Omental fat pad (tissue), 4 donors: ENCODE results near the gene PCSK9. TPM values are rescaled to one million over a fixed set of nuclear protein-coding genes. Genes with fewer than 3 reads are reported as not detected.
A peak's percentile ranks its signal among the peaks of the same experiment; 100 is the strongest.

Experiments used
- ATAC-seq: fragments of 150-250 bp; one replicate; pipeline ENCODE4 v1.9.1; 2016; ENCODE audit warnings: mild to moderate bottlenecking, moderate library complexity; ENCODE audit not compliant: low FRiP score
- DNase-seq: peaks from one replicate; pipeline ENCODE4 v3.0.0-alpha.2; 2019; ENCODE audit warnings: low spot score
- total RNA-seq, 4 donors: library from RNA; depleted of rRNA; stranded (reverse); fragments of >200 nt; gene quantifications; one replicate each; pipeline ENCODE4 v1.1.0, GENCODE V29; 2016
- TF ChIP-seq, protein P1 (sequence below), 3 donors: fragments of 450-650 bp; IDR thresholded peaks; one replicate each; pipeline ENCODE4 v1.5.1; 2016 to 2017; ENCODE audit warnings: antibody characterized with exemption in 3 of 3, mild to moderate bottlenecking in 3 of 3, moderate library complexity in 2 of 3

Gene PCSK9
- under 1 TPM; 0.56 to 0.95 (median 0.80) TPM for total RNA-seq

DNA sequence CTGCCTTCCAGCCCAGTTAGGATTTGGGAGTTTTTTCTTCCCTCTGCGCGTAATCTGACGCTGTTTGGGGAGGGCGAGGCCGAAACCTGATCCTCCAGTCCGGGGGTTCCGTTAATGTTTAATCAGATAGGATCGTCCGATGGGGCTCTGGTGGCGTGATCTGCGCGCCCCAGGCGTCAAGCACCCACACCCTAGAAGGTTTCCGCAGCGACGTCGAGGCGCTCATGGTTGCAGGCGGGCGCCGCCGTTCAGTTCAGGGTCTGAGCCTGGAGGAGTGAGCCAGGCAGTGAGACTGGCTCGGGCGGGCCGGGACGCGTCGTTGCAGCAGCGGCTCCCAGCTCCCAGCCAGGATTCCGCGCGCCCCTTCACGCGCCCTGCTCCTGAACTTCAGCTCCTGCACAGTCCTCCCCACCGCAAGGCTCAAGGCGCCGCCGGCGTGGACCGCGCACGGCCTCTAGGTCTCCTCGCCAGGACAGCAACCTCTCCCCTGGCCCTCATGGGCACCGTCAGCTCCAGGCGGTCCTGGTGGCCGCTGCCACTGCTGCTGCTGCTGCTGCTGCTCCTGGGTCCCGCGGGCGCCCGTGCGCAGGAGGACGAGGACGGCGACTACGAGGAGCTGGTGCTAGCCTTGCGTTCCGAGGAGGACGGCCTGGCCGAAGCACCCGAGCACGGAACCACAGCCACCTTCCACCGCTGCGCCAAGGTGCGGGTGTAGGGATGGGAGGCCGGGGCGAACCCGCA is at the start of gene PCSK9:
Gene PCSK9, plus strand, starts transcription at position 207 of the 741 bp plus-strand sequence. Its CDS starts 290 bp downstream, at position 497.
- no peak for DNase-seq
- ATAC-seq: peak; percentile 35
- TF ChIP-seq, protein P1, sequence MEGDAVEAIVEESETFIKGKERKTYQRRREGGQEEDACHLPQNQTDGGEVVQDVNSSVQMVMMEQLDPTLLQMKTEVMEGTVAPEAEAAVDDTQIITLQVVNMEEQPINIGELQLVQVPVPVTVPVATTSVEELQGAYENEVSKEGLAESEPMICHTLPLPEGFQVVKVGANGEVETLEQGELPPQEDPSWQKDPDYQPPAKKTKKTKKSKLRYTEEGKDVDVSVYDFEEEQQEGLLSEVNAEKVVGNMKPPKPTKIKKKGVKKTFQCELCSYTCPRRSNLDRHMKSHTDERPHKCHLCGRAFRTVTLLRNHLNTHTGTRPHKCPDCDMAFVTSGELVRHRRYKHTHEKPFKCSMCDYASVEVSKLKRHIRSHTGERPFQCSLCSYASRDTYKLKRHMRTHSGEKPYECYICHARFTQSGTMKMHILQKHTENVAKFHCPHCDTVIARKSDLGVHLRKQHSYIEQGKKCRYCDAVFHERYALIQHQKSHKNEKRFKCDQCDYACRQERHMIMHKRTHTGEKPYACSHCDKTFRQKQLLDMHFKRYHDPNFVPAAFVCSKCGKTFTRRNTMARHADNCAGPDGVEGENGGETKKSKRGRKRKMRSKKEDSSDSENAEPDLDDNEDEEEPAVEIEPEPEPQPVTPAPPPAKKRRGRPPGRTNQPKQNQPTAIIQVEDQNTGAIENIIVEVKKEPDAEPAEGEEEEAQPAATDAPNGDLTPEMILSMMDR (IDR thresholded peaks at IDR 0.05): no peak

DNA sequence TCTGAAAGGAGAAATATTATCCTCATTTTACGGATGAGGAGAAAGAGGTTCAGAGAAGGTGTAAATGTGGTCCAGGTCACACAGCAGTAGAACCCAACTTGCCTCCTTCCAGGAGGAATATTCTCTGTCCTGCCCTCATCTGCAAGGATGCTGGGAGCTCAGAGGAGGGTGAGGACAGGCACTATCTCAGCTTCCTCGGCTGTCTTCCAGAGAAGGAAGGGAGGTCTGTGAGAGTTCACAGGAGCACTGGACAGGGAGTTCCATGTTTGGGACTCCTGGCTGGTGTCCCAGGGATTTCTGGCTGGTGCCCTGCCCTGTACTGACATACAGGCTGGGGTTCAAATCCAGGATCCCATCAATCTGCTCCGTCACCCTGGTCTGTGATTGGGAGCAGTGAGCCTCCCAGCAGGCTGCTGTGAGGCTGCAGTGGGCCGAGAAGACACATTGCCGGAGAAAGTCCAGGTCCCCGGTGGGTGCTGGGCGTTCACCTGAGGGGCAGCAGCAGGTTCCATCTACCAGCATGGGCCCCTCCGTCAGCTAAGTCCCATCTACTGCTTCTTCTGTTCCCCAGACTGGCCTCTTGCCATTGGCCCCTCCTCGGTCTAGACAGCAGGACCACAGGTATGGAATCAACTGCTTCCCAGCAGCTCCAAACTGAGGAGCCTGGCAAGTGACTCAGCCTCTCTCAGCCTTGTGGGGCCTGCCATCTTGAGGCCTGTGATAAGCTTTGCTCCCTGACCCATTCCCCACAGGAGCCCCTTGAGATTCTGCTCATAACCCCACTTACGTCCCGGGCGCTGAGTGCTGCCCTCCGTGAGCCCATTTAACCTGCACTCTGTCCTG is 49.2 kb upstream of the PCSK9 start:
- ATAC-seq: no peak
- TF ChIP-seq, protein P1 (IDR thresholded peaks at IDR 0.05): no peak
- DNase-seq: no peak

DNA sequence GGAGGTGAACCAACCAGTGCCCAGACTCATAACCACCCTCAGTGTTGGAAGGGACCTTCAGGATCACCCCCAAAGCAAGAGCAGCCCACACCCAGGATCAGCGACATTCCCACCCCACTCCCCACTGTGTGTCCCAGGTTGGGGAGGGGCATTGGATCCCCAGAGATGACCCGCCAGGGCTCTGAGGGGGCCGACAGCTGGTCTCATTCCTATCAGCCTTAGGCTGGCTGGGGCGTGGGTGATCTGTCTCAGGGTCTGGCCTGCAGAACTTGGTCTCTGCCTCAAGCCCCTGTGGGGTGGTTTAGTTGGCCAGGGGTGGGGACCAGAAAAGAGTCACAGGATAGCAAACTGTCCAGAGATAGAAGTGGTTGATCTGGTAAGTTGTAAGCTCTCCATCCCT is 48.4 kb upstream of the PCSK9 start:
- TF ChIP-seq, protein P1 (IDR thresholded peaks at IDR 0.05): no peak
- ATAC-seq: no peak
- no peak for DNase-seq

DNA sequence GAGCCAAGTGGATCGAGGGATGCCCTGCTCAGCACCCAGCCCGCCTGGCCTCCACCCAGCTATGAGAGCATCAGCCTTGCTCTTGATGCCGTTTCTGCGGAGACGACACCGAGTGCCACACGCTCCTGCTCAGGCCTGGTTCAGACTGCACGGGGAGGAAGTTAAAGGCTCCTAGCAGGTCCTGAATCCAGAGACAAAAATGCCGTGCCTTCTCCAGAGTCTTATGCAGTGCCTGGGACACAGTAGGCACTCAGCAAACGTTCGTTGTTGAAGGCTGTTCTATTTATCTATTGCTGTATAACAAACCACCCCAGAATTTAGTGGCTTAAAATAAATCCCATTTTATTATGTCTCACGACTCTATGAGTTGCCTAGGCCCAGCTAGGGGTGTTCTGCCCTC is 47.4 kb upstream of the PCSK9 start:
- ATAC-seq: no peak
- DNase-seq: no peak
- TF ChIP-seq, protein P1 (IDR thresholded peaks at IDR 0.05): no peak

DNA sequence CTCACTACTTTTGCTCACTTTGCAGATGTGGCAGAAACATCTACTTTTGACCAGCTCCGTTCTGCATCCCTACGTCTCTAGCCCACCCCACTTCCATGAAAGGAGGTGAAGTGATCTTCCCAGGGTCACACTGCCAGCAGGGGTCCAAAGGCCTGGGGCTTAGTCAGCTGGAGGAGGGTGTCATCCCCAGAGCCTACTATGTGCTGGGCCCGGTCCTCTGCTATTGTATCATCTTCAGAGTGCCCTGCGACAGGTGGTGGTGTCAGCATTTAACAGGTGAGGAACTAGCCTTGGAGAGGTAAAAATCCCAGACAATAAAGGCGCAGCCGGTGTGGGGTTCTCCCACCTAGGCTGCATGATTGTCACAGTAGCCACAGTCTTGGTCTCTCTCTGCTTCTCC is 46.2 kb upstream of the PCSK9 start:
- DNase-seq (no peak), ATAC-seq (no peak)
- TF ChIP-seq, protein P1 (IDR thresholded peaks at IDR 0.05): no peak

DNA sequence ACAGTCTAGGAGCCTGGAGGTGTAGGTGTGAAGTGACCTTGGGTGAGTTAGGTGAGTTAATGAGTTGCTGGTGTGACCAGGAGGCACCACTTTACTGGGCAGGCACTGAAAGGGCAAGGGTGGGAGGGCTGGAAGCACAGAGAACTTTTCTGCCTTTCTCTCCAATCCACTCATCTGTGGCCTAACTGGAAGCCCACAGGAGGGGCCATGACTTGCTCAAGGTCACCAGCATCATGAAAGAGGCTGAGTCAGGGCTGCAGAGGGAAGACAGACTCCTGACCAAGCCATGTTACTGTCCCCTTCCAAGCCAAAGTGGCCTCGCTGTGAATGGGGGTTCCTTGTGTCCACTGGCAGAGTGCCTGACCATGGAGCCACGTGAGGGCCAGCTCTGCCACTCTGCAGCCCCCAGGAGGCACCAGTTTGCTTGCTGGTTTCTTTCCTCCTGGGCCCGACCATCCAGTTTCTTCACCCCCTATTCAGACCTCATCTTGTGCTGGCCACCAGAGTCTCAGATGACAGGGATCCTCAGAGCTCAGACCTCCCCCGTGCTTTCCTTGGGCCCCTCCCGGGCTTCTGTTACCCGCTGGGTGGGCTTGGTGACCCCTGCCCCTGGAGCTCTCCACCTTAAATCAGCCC is 44.9 kb upstream of the PCSK9 start:
- no peak for ATAC-seq

More for the DNA sequence above, 44.9 kb upstream of the PCSK9 start:
- no peak for DNase-seq
- TF ChIP-seq, protein P1 (IDR thresholded peaks at IDR 0.05): no peak
